Activated CD8-positive, alpha-beta memory T cell treated with anti-CD3 and anti-CD28 coated beads, Interleukin-2, amount 10 ng/mL, durations not matched to agents 7 days and 5 days (primary cell): Measurements from ENCODE around the gene JAKMIP2. TPM values are rescaled to one million over a fixed set of nuclear protein-coding genes. Genes with fewer than 3 reads are reported as not detected.
"Not testable (repeated sequence)": the region's sequence is repeated elsewhere in the genome, so short reads cannot be mapped to it uniquely, and the experiment has no call there.

Source experiments
- ATAC-seq: fragments of 150-1000 bp; cut with Tn5 transposase; one replicate; pipeline ENCODE4 v1.10.0; 2021; ENCODE audit warnings: moderate library complexity
- CTCF ChIA-PET: fragments of 350-600 bp; sonication (Branson Sonifier 250); formaldehyde crosslinking; loops from one replicate; lab custom pipeline; 2021; ENCODE audit warnings: antibody characterized with exemption; lab: Charles Lee
- DNase-seq: peaks from one replicate; pipeline ENCODE4 v3.0.0-alpha.2; 2020
- H3K27ac Mint-ChIP-seq: one replicate; pipeline ENCODE4 v1.8.0; 2021; ENCODE audit warnings: mild to moderate bottlenecking, mixed read lengths
- H3K27me3 Mint-ChIP-seq: one replicate; pipeline ENCODE4 v1.8.0; 2021; ENCODE audit warnings: mixed read lengths
- H3K36me3 Mint-ChIP-seq: one replicate; pipeline ENCODE4 v1.8.0; 2021; ENCODE audit warnings: mild to moderate bottlenecking, mixed read lengths
- H3K4me1 Mint-ChIP-seq: one replicate; pipeline ENCODE4 v1.8.0; 2021; ENCODE audit warnings: mixed read lengths
- H3K4me3 Mint-ChIP-seq: one replicate; pipeline ENCODE4 v1.8.0; 2021; ENCODE audit warnings: mild to moderate bottlenecking, moderate library complexity, mixed read lengths
- H3K9me3 Mint-ChIP-seq: one replicate; pipeline ENCODE4 v1.8.0; 2022; ENCODE audit warnings: low read depth, mixed read lengths
- total RNA-seq, 2 experiments: library from RNA; stranded (reverse); gene quantifications; one replicate each; pipeline ENCODE4 v1.2.3, GENCODE V29; 2021

Gene JAKMIP2
- total RNA-seq, 2 experiments from 2014 or later = 5.2 to 6.1 TPM

DNA sequence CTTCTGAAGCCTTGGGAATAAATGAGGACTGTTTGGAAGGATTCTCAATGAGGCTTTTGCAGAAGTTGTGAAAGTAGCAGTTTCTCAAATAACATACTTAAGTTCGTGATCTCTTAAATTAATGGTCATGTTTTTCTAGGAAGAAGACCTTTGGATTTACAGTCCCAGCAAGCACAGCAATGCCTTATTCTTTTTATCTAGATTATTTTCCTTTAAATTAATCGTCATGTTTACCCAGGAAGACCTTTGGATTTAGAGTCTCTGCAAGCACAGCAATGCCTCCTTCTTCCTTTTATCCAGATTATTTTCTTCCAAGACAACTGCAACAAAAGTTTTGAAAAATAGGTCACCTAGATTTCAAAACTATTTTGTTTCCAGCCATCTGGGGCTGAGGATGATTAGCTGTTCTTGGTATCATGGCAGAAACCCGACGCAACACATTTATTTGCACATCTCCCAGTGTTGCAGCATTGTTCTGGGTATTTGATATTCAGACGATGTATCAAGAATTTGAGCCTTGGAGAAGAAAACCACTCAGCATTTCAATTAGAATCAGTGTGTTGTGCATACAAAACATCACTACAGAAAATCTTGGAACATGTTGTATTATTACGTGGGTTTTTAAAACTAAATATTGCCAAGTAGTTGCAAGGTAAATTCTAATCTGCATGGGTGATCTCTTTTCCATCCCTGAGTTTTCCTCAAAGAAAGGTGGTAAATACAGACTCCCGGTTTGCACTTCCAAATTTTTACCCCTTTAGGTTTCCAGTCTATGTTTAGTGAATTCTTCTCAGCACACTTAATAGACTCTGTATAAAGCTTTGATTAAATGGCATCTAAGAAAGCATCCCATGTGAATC lies 50.9 kb downstream of the JAKMIP2 start:
- no peak for ATAC-seq
- H3K4me1 Mint-ChIP-seq = no peaks in the 10 kb centered on the region
- H3K9me3 Mint-ChIP-seq = peaks cover 3% of the 10 kb centered on the region
- no peaks in the 10 kb centered on the region for H3K27me3 Mint-ChIP-seq
- H3K4me3 Mint-ChIP-seq = no peak overlapping the region
- CTCF ChIA-PET = no interaction called here
- DNase-seq = no peak
- H3K36me3 Mint-ChIP-seq = no peaks in the 10 kb centered on the region
- H3K27ac Mint-ChIP-seq = no peak overlapping the region

- CTCF ChIA-PET = no interaction called here
- no peaks in the 10 kb centered on the region for H3K36me3 Mint-ChIP-seq
- ATAC-seq (no peak), DNase-seq (no peak)
- no peaks in the 10 kb centered on the region for H3K4me1 Mint-ChIP-seq
- H3K27me3 Mint-ChIP-seq = no peaks in the 10 kb centered on the region
- no peak overlapping the region for H3K4me3 Mint-ChIP-seq
- no peak overlapping the region for H3K27ac Mint-ChIP-seq
- H3K9me3 Mint-ChIP-seq = no peaks in the 10 kb centered on the region
Observed at GRCh38 chr5:147727200-147727599, 55.3 kb downstream of the JAKMIP2 start.

DNA sequence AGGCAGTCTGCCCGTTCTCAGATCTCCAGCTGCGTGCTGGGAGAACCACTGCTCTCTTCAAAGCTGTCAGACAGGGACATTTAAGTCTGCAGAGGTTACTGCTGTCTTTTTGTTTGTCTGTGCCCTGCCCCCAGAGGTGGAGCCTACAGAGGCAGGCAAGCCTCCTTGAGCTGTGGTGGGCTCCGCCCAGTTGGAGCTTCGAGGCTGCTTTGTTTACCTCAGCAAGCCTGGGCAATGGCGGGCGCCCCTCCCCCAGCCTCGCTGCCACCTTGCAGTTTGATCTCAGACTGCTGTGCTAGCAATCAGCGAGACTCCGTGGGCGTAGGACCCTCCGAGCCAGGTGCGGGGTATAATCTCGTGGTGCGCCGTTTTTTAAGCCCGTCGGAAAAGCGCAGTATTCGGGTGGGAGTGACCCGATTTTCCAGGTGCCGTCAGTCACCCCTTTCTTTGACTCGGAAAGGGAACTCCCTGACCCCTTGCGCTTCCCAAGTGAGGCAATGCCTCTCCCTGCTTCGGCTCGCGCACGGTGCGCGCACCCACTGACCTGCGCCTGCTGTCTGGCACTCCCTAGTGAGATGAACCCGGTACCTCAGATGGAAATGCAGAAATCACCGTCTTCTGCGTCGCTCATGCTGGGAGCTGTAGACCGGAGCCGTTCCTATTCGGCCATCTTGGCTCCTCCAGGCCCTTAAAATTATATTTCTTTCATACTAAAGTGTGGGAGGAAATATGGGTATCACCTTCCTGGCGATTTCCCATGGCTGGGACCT lies 61.2 kb downstream of the JAKMIP2 start:
- H3K9me3 Mint-ChIP-seq, H3K27ac Mint-ChIP-seq, ATAC-seq, H3K4me3 Mint-ChIP-seq, H3K4me1 Mint-ChIP-seq, DNase-seq, CTCF ChIA-PET, H3K27me3 Mint-ChIP-seq, H3K36me3 Mint-ChIP-seq: not testable (repeated sequence)

DNA sequence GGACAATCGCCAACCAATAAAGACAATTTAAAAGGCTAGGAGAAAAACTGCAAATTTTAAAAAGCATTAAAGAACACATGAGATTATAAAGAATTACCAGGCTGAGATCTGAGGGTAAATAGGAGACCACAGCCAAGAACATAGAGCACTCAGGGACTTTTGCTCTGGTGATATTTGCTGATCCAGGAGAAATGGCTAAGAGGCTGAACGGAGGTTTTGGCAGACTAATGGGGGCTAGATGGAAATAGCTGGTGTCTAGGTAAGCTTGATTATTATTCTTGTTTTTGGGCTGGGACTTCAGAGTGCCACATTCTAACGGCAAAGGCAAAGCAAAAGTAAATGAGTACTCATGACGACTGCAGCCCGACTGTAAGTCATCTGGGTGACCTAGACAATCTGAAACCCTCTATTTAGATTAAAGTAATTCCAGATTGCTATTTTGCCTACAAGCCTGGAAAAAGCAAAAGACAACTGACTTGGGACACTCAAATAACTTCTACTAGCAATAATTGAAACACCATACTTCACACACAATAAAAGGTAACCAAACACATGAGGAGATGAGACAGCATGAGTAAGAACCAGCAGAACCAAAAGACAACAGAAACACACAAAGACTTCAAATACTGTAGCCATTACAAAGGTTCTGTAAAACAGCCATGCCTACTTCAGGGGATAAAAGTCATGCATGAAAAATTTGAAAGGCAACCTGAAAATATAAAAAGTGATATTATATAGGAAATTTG lies 68.8 kb downstream of the JAKMIP2 start:
- Mint-ChIP-seq H3K4me3 (no peak overlapping the region), H3K36me3 (no peaks in the 10 kb centered on the region), H3K27ac (no peak overlapping the region), H3K27me3 (no peaks in the 10 kb centered on the region), H3K4me1 (no peaks in the 10 kb centered on the region), H3K9me3 (no peaks in the 10 kb centered on the region)
- ATAC-seq (no peak), DNase-seq (no peak)
- CTCF ChIA-PET = no interaction called here

GRCh38 chr5:147712598-147712997 lies 69.9 kb downstream of the JAKMIP2 start:
- ATAC-seq (no peak), DNase-seq (no peak)
- no peaks in the 10 kb centered on the region for H3K4me1 Mint-ChIP-seq
- CTCF ChIA-PET = no interaction called here
- H3K27me3 Mint-ChIP-seq = no peaks in the 10 kb centered on the region
- no peak overlapping the region for H3K4me3 Mint-ChIP-seq
- no peaks in the 10 kb centered on the region for H3K9me3 Mint-ChIP-seq
- no peak overlapping the region for H3K27ac Mint-ChIP-seq
- H3K36me3 Mint-ChIP-seq = no peaks in the 10 kb centered on the region

- CTCF ChIA-PET = no interaction called here
- no peaks in the 10 kb centered on the region for H3K27me3 Mint-ChIP-seq
- no peak overlapping the region for H3K27ac Mint-ChIP-seq
- ATAC-seq = no peak
- H3K4me3 Mint-ChIP-seq = no peak overlapping the region
- no peaks in the 10 kb centered on the region for H3K36me3 Mint-ChIP-seq
- DNase-seq = no peak
- no peaks in the 10 kb centered on the region for H3K4me1 Mint-ChIP-seq
- H3K9me3 Mint-ChIP-seq = no peaks in the 10 kb centered on the region
Observed at GRCh38 chr5:147712019-147712418, 70.5 kb downstream of the JAKMIP2 start.

- Mint-ChIP-seq H3K27ac (no peak overlapping the region), H3K4me1 (no peaks in the 10 kb centered on the region), H3K36me3 (no peaks in the 10 kb centered on the region), H3K9me3 (no peaks in the 10 kb centered on the region), H3K4me3 (no peak overlapping the region), H3K27me3 (no peaks in the 10 kb centered on the region)
- CTCF ChIA-PET = no interaction called here
- ATAC-seq (no peak), DNase-seq (no peak)
Observed at GRCh38 chr5:147711019-147711418, 71.5 kb downstream of the JAKMIP2 start.

DNA sequence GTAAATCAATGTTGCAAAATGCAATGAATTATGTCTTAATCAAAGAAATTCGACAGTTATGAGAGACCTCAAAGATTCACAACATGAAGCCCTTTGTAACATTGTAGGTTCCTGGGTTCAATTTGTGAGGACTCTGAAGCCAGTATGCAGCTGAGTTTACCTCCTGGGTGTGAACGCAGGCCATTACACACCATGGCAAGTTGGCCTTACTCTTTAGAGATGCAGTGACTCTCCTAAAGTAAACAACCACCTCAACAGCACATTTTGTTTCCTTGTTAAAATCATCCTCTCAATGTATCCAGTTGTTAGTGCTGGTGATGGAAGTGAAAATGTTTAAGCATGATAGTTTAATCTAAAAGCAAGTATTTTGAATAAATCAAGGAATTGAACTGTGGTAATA lies 73.8 kb downstream of the JAKMIP2 start:
- Mint-ChIP-seq H3K27me3 (no peaks in the 10 kb centered on the region), H3K27ac (no peak overlapping the region), H3K36me3 (no peaks in the 10 kb centered on the region), H3K4me1 (no peaks in the 10 kb centered on the region), H3K9me3 (no peaks in the 10 kb centered on the region), H3K4me3 (no peak overlapping the region)
- CTCF ChIA-PET = no interaction called here
- no peak for ATAC-seq
- DNase-seq = no peak

GRCh38 chr5:147704544-147704943 lies 78.0 kb downstream of the JAKMIP2 start:
- Mint-ChIP-seq H3K27me3 (no peaks in the 10 kb centered on the region), H3K4me1 (no peaks in the 10 kb centered on the region), H3K9me3 (no peaks in the 10 kb centered on the region), H3K27ac (no peak overlapping the region), H3K4me3 (no peak overlapping the region), H3K36me3 (no peaks in the 10 kb centered on the region)
- CTCF ChIA-PET = no interaction called here
- no peak for DNase-seq
- ATAC-seq = no peak

- H3K36me3 Mint-ChIP-seq = peaks cover 9% of the 10 kb centered on the region
- no peak overlapping the region for H3K4me3 Mint-ChIP-seq
- ATAC-seq (no peak), DNase-seq (no peak)
- H3K4me1 Mint-ChIP-seq = no peaks in the 10 kb centered on the region
- H3K27ac Mint-ChIP-seq = no peak overlapping the region
- CTCF ChIA-PET = no interaction called here
- H3K9me3 Mint-ChIP-seq = peaks cover 14% of the 10 kb centered on the region
- H3K27me3 Mint-ChIP-seq = no peaks in the 10 kb centered on the region
Observed at GRCh38 chr5:147701468-147701867, 81.1 kb downstream of the JAKMIP2 start.

GRCh38 chr5:147699496-147700088 lies 82.9 kb downstream of the JAKMIP2 start:
- H3K4me3 Mint-ChIP-seq = no peak overlapping the region
- H3K9me3 Mint-ChIP-seq = peaks cover 14% of the 10 kb centered on the region
- CTCF ChIA-PET = no interaction called here
- no peaks in the 10 kb centered on the region for H3K4me1 Mint-ChIP-seq
- peaks cover 9% of the 10 kb centered on the region for H3K36me3 Mint-ChIP-seq
- ATAC-seq (no peak), DNase-seq (no peak)
- no peaks in the 10 kb centered on the region for H3K27me3 Mint-ChIP-seq
- no peak overlapping the region for H3K27ac Mint-ChIP-seq

- Mint-ChIP-seq H3K27me3 (no peaks in the 10 kb centered on the region), H3K4me1 (no peaks in the 10 kb centered on the region), H3K27ac (no peak overlapping the region), H3K36me3 (peaks cover 9% of the 10 kb centered on the region), H3K4me3 (no peak overlapping the region), H3K9me3 (peaks cover 14% of the 10 kb centered on the region)
- CTCF ChIA-PET = no interaction called here
- DNase-seq (no peak), ATAC-seq (no peak)
Observed at GRCh38 chr5:147697380-147697779, 85.1 kb downstream of the JAKMIP2 start.

DNA sequence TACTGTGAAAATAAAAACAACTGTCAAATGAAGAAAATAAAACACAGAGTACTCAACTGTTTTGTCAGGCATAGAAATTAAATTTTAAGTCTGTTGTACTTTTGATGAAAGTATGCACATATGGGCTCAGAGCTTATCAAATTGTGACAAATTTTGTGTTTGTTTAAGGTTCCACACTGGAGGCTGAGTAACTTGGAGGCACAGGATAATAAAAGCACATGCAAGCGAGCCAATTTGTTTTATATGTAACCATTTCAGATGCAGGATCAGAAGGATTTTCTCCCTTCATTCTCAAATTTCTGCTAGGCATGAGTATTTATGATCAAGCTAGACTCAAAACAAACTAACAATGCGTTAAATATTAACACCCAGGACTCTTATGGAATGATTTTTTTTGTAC lies 87.8 kb downstream of the JAKMIP2 start:
- H3K4me1 Mint-ChIP-seq = no peaks in the 10 kb centered on the region
- H3K36me3 Mint-ChIP-seq = peaks cover 9% of the 10 kb centered on the region
- no peaks in the 10 kb centered on the region for H3K27me3 Mint-ChIP-seq
- ATAC-seq (no peak), DNase-seq (no peak)
- H3K9me3 Mint-ChIP-seq = peaks cover 14% of the 10 kb centered on the region
- CTCF ChIA-PET = interaction anchor here (1.1 kb wide), 1 partner anchor 87 kb away, joined by 3 read pairs; no protein-coding TSS in a partner anchor
- no peak overlapping the region for H3K4me3 Mint-ChIP-seq
- no peak overlapping the region for H3K27ac Mint-ChIP-seq
